Neural progenitor cell (in vitro differentiated cells): ENCODE data around the gene AP2A2.

Experiments used
- CTCF ChIP-seq: fragments of 200-600 bp; sonication (generic); IDR thresholded peaks from 2 replicates; pipeline ENCODE4 v1.5.1; 2017; ENCODE audit warnings: antibody characterized with exemption, mild to moderate bottlenecking
- EZH2 ChIP-seq: fragments of 200-600 bp; sonication (generic); IDR thresholded peaks from 2 replicates; pipeline ENCODE4 v1.6.1; 2017; ENCODE audit warnings: antibody characterized with exemption, mild to moderate bottlenecking, moderate library complexity
- EZH2phosphoT487 ChIP-seq: fragments of 200-600 bp; sonication (generic); IDR thresholded peaks from 2 replicates; pipeline ENCODE4 v1.6.1; 2017; ENCODE audit warnings: antibody characterized with exemption

DNA sequence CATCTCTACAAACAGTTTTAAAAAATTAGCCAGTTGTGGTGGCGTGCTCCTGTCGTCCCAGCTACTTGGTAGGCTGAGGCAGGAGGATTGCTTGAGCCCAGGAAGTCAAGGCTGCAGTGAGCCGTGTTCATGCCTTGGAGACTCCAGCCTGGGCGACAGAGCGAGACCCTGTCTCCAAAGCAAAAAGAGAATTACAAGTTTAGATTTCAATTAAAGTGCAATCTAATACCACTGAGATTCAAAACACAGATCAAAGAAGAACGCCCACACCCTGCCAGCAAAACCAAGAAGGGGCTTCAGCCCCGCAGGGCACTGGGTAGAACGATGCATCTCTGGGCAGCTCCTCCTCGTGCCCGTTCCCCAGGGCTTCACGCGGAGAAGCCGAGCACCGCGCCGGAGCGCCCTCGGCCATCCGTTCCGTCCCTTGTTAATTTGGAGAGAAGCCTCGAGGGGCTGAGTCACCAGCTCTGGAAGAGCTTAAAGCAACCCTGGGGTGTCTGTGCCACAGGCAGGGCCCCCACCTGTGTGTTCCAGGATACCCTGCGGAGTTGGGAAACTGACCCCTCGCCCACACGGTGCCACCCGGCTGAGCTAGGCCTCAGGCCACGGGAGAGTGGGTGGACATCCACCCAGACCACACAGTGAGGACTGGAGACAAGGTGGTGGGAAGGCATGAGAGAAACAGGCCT is 47.0 kb downstream of the AP2A2 start:
- TF ChIP-seq CTCF (no peak), EZH2 (no peak), EZH2phosphoT487 (no peak)
